ENCODE measurements around the gene ADGRL3.
"Not testable (repeated sequence)": the region's sequence is repeated elsewhere in the genome, so short reads cannot be mapped to it uniquely, and the experiment has no call there.

ADGRL3 gene

DNA sequence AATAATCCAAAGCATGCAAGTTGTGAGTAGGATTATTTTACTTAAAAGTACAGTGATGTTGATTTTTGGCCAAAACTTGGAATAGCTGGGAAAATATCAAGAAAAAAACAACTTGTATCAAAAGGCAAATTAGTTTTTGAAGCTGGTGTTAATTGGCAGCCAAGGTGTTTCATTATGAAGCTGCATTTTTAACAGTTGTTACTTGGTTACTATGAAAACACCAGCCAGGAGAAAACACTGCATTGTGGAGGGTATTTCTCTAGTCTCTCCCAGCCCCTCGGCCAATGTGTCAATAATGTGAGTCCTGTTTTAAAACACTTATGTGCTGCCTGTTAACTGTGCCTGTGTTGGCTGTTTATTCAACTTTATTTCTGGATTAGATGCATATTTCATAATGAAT lies 733.4 kb downstream of the ADGRL3 start:
- DNase-seq: no peak

- DNase-seq: peak; percentile 8
Measured at GRCh38 chr4:61934198-61934597, 734.1 kb downstream of the ADGRL3 start.

DNA sequence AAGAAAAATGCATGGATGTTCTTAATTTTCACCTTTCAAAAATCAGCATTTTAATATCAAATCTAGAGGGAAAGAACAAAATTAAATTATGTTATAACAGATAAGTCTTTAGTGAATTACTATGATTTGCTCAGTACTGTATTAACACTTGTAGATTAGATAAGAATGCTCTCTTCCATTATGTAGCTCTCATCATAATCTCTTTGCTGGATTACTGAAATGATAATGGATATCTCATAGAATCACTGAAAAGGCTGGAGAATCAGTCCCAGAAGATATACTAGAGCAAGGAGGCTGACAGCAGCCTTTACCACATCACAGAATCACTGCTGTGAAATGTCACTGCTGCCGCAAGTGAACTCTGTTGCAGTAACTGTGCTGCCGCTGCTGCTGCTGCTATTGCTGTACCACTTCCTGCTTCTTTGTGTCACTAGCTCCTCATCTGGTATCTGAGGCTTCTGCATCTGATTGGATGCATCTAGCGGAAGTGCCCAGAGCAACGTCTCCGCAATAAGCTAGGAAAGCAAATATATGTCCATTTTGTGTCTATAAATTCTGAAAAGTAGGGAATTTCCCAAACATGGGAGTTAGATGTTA lies 738.2 kb downstream of the ADGRL3 start:
- no peak for DNase-seq

DNA sequence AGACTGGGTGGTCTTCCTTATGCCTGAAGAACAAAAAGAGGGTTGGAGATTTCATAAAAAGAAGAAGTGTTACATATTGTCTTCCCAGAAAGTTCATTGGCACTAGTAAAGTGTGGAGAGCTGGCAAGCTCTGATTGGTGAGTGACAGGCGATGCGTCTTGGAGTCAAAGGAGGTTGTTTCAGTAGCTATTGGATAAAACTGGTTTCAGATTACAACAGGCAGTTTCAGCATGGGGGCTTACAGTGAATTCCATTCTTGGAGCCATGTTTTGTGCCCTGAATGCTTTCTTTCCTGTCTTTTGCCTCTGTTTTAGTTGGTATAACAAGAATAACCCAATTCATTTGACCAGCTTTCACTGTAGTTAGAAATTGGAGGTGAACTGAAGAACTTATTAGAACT lies 750.5 kb downstream of the ADGRL3 start:
- no peak for DNase-seq

- DNase-seq: peak; percentile 30
Measured at GRCh38 chr4:61953386-61953785, 753.3 kb downstream of the ADGRL3 start.

DNA sequence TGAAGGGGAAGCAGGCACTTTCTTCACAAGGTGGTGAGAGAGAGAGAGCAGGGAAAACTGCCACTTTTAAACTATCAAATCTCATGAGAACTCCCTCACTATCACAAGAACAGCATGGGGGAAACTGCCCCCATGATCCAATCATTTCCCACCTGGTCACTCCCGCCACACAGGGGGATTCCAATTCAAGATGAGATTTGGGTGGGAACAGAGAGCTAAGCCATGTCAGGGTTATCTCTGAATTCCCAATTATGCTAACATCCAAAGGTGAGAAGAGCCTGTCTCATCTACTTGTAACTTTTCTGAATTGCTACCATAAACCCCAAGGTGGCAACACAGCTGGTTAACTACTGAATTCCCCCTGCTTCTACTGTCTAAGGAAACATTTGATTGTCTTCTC lies 758.5 kb downstream of the ADGRL3 start:
- no peak for DNase-seq

GRCh38 chr4:61959087-61959486 lies 759.0 kb downstream of the ADGRL3 start:
- no peak for DNase-seq

- no peak for DNase-seq
Measured at GRCh38 chr4:61984260-61984909, 784.3 kb downstream of the ADGRL3 start.

GRCh38 chr4:61985426-61985825 lies 785.3 kb downstream of the ADGRL3 start:
- DNase-seq: no peak

- not testable (repeated sequence) for DNase-seq
Measured at GRCh38 chr4:61986929-61987328, 786.8 kb downstream of the ADGRL3 start.

- no peak for DNase-seq
Measured at GRCh38 chr4:61992351-61992750, 792.2 kb downstream of the ADGRL3 start.

DNA sequence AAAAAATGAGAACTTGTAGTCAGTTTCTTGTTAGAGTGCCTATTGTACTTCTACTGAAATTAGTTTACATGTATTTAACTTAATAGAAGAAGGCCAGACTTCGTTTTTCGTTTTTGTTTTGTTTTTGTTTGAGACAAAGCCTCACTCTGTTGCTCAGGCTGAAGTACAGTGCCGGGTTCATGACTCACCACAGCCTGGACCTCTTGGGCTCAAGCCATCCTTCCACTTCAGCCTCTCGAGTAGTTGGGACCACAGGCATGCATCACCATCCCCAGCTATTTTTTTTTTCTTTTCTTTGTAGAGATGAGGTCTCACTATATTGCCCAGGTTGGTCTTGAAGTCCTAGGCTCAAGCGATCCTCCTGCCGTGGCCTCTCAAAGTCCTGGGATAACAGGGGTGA lies 793.9 kb downstream of the ADGRL3 start:
- DNase-seq: peak; percentile 68

- peak; percentile 22 for DNase-seq
Measured at GRCh38 chr4:61995717-61996340, 795.7 kb downstream of the ADGRL3 start.

- no peak for DNase-seq
Measured at GRCh38 chr4:61996943-61997342, 796.8 kb downstream of the ADGRL3 start.

DNA sequence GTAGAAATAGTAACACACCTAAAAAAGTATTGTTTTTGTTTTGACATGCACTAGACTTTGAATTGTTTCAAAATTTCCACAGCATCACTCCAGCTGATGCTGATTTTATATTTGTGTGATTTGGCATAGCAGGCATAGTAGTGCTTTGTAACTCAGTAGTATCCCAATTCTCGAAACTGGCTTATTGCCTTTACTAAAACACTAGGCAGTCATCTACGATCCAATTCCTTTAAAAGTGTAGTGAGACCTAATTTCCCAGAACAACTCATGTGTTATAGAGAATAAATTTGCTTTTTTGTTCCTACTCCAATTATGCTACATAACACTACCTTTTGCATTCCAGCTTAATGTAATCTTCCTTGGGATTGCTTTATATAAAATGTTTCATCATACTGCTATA lies 797.7 kb downstream of the ADGRL3 start:
- no peak for DNase-seq

DNA sequence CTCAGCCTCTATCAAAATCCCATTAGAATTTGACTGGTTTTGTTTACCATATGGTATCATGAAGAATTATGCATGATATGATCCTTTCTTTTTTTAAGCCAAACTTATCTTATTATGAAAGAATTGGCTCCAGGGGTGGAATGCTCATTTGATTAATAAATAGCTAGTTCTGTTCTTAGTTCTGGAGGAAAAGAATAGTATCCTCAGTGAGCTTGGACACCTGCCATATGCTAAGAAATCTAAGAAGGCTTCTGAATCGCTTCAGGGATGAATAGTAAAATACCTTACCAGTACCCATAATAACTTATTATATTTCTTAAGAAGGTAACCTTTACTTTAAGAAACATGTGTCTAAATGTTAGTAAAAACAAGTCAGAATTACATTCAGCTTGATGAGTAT lies 803.6 kb downstream of the ADGRL3 start:
- no peak for DNase-seq

GRCh38 chr4:62004881-62005280 lies 804.8 kb downstream of the ADGRL3 start:
- DNase-seq: no peak

DNA sequence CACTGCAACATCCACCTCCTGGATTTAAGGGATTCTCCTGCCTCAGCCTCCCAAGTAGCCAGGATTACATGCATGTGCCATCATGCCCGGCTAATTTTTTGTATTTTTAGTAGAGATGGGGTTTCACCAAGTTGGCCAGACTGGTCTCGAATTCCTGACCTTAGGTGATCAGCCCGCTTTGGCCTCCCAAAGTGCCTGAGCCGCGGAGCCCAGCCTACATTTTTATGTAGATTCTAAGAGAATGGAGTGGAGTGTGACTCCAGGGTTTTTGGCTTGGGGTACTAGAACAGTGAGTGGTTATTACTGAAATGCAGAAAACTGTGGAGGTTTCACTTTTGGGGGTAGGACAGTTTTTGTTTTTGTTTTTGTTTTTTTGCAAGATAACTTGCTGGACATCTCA lies 806.0 kb downstream of the ADGRL3 start:
- DNase-seq: no peak

DNA sequence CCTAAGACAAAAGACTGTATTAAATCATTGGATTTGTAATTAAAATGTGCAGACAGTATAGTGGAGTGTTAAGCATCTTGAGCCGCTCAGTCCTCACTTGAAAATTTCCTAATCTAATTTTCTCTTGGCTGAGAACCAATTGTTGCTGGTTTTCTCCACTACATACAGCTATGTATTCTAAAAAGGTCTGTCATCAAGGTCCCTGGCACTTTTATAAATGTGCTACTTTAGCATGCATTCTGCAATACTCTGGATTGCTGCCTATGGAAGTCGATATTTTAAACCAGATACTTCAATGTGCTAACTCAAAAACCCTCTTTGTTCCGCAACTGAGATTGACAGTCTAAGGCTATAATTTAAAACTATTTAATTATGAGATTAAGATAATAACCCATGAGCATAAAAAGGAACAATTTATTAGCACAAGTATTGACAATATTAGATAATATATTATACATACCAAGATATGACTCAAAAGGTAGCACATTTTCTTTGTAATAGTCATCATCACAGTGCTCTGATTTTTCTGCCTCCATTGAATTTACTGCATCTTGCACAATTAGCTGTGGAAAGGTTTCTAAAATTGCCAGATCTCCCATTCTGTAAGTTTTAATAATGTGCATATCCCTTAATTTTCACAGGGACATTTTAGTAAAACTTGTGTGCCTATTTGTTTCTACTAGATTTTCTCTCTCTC lies 815.1 kb downstream of the ADGRL3 start:
- DNase-seq: peak; percentile 69

- DNase-seq: no peak
Measured at GRCh38 chr4:62018537-62018936, 818.4 kb downstream of the ADGRL3 start.

DNA sequence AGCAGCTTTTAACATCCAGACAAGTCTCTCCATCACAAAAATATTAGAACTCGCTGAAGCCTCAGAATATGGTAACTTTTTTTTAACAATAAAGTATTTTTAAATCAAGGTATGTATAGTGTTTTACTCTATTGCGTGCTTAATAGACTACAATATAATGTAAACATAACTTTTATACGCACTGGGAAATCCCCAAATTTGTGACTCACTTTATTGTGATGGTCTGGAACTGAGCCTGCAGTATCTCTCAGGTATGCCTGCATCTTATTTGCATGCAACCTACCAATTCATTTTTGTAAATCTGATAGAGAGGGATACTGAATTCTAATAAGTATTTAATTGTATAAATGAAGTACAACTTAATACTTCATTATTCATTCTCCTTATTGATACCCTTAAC lies 823.5 kb downstream of the ADGRL3 start:
- no peak for DNase-seq

- no peak for DNase-seq
Measured at GRCh38 chr4:62028745-62029144, 828.6 kb downstream of the ADGRL3 start.

- DNase-seq: no peak
Measured at GRCh38 chr4:62030958-62031357, 830.8 kb downstream of the ADGRL3 start.

GRCh38 chr4:62037571-62037970 lies 837.4 kb downstream of the ADGRL3 start:
- no peak for DNase-seq
